ENCODE results near the gene SNAP47.

GRCh38 chr1:227779021-227779441, 43.8 kb downstream of the SNAP47 start:
- TF ChIP-seq CTCF (conservative IDR thresholded peaks at IDR 0.05; ENCODE audit: low read depth, low read length) (no peak), RAD21 (IDR thresholded peaks at IDR 0.05; ENCODE audit: low read length) (no peak), CHD1 (IDR thresholded peaks at IDR 0.05; ENCODE audit: low read depth, low read length) (no peak)

All from IMR-90 (cell line).